Measurements from ENCODE around the gene TMEM184A.

The TMEM184A gene

GRCh38 chr7:1493571-1493970 is 62.4 kb downstream of the TMEM184A start:
- TF ChIP-seq CTCF (IDR thresholded peaks at IDR 0.05), result no peak
- DNase-seq (ENCODE audit: low spot score), result no peak
- H3K27ac ChIP-seq, result no peak overlapping the region
- H3K4me3 ChIP-seq, result no peak overlapping the region

DNA sequence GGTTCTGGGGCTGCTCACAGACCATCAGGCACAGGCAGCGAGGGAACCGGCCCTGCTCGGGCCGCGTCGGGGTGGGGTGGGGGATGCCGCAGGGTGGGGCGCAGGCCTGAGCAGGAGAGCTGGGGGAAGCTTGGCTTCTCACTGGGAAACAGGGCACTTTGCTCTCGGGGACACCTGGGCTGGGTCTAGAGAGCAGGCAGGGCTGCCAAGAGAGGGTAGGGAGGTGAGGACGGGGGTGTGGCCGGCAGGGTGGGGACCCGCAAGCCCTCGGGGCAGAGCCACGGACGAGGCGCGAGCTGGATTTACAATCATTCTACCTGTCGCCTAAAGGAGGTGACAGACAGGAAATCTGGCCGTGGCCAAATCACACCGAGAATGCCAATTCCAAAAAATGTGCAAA is 62.9 kb downstream of the TMEM184A start:
- Histone ChIP-seq H3K27ac (no peak overlapping the region), H3K4me3 (no peak overlapping the region)
- no peak for DNase-seq (ENCODE audit: low spot score)
- TF ChIP-seq CTCF (IDR thresholded peaks at IDR 0.05), result no peak

DNA sequence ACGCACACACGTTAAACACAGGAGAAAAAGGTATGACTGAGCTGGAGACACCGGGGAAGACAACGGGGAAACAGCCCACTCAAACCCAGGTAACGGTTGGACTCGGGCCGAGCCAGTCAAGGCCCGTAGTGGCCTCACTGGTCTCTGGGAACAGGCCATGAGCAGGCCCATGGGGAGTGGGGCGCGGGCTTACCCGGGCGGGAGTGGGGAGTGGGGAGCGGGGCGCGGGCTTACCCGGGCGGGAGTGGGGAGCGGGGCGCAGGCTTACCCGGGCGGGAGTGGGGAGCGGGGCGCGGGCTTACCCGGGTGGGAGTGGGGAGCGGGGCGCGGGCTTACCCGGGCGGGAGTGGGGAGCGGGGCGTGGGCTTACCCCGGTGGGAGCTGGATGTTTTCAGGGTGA is 63.4 kb downstream of the TMEM184A start:
- no peak overlapping the region for H3K27ac ChIP-seq
- DNase-seq (ENCODE audit: low spot score), result no peak
- H3K4me3 ChIP-seq, result no peak overlapping the region
- TF ChIP-seq CTCF (IDR thresholded peaks at IDR 0.05), result no peak
